C1 segment of cervical spinal cord (tissue), 14 donors: ENCODE results near the gene MAL.

Experiments
- DNase-seq, 14 donors: peaks; one replicate each; lab custom pipeline; 2025; lab: John Stamatoyannopoulos, UW

The MAL gene

GRCh38 chr2:95048825-95049682 lies 23.5 kb downstream of the MAL start:
- no peak for DNase-seq

- DNase-seq: no peak
These were observed 24.1 kb downstream of the MAL start for GRCh38 chr2:95049683-95049955.

GRCh38 chr2:95049961-95050360 lies 24.5 kb downstream of the MAL start:
- DNase-seq: no peak

DNA sequence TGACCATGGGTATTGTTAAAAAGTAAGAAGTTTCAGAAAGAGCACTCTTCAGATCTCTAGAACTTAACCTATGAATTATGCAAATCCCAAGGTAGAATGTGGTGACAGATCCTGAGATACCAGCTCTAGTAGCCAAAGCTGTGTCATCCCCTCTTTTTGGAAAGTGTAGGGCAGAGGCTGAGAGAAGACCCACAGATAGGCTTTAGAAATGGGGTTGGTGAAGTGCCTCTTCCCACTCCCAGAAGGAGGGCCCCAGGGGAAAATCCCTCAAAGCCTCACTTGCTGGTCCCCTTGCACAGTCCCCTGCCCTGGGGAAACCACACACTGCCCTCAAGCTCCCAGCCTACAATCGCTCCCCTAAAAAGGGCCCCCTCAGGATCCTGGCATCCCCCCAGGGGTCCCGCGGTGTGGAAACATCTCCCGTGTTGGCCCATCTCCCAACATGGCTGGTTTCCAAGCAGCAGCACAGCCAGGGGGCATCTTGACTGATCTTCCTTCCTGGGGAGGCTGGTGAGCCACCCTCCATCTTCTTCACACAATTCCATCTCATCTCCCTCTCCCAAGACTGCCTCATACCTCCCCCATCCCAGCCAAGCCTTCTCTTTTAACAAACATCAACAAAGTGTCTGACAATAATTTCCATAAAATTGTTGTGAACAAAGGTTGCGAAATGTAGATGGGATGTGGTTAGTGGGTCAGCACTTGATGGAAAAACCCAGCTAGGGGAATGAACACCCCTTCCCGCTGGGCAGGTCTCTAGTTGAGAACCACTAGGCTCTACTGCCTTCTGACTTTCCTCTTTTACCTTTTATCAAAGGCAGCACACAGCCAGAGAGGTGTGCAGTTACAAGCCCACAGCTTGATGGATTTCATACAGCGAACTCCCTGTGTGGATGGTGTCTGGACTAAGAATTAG lies 25.1 kb downstream of the MAL start:
- no peak for DNase-seq

DNA sequence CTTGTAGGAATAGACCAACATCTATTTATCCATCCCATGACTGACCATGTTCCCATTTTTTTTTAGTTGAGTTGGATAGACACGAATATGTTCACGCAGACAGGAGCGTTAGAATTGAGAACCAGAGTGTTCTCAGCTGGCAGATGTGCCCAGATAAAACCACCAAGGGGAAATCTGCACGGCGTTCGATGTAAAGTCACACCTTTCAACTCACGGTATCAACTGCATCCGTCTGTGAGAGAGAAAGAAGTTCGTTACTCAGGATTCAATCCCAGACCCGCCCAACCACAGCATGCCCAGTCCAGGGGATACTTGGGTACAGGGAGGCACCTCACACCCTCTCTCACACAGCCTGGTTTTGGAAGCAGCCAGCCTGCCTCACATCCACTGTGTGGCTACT lies 26.1 kb downstream of the MAL start:
- DNase-seq: no peak

DNA sequence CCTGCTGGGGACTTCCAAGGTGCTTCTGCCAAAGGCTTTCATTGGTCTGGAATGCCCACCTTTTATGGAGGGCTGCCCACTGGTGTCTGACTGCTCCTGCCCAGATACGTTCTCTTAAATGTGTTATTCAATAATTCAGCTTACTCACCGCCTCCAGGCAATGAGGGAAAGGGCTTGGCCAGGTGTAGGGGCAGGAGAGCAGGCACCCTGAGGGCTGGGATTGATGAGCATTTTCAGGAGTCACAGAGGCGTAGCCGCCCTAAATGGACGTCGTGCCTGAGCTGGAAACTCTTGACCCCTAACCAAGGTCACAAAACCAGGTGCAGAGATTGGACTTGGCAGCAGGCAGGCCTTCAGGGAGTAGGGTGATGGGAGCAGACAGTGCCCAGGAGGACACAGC lies 26.8 kb downstream of the MAL start:
- DNase-seq: no peak

DNA sequence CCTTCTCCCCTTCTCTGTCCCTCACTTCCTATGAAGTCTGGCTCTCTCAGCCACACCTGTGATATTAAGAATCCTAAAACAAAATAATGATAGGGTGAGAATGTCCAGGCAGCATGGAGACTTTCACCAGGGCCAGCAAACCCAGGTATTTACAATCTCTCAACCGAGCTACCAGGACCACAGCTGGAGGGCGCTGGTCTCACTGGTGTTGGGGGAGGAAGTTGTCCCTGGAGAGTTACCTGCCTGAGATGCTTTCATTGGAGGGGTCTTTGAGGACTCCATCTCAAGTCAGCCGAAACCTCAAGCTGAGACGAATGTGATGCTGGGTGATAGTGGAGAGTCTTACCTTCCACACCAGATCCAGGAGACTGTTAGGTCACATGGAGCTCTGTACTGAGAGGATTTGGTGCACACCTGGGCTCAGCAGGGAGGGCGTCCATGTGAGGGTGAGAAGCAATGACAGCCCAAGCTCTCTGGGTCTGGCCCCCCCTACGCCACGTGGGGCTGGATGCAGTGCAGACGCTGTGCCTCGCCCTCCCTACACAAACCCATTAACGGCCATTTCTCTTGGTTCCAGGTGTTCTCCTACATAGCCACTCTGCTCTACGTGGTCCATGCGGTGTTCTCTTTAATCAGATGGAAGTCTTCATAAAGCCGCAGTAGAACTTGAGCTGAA lies 27.4 kb downstream of the MAL start:
- DNase-seq: no peak

DNA sequence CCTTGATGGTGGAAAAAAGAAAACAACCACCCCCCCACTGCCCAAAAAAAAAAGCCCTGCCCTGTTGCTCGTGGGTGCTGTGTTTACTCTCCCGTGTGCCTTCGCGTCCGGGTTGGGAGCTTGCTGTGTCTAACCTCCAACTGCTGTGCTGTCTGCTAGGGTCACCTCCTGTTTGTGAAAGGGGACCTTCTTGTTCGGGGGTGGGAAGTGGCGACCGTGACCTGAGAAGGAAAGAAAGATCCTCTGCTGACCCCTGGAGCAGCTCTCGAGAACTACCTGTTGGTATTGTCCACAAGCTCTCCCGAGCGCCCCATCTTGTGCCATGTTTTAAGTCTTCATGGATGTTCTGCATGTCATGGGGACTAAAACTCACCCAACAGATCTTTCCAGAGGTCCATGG lies 28.0 kb downstream of the MAL start:
- no peak for DNase-seq

DNA sequence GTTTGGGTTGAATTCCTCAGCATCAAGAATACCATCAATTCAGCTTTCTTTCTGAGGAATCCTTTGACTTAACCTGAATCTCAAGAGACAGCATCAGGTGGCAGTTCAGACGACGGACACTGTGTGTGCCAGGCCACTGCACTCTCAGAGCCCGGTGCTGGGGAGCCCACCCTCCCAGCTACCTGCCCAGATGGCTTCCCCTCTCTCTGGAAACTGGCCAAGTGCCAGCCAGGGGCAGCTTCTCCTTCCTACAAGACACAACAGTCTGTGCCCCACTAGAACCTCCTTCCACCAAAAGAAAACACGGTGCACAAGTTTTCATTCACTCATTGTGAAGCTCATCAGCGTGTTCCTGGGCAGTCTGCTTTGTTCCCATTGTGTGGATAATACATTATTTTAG lies 28.5 kb downstream of the MAL start:
- no peak for DNase-seq

DNA sequence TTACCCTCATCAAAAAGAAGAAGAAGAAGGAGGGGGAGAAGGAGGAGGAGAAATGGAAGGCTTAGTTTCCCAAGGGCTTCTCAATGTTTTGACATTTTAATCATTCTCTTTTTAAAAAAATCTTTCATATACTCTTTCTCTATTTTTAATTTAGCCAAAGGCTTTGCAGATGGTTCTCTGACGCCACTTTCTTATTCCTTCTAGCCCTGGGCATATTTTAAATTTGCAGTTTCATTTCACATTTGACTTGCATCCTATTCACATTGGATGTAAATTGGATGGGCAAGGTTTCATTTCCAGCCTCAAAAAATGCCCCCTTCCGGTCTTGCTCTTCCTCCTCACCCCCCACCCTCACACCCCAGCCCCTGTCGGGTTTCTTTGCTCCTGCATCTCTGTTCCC lies 29.8 kb downstream of the MAL start:
- DNase-seq: no peak

DNA sequence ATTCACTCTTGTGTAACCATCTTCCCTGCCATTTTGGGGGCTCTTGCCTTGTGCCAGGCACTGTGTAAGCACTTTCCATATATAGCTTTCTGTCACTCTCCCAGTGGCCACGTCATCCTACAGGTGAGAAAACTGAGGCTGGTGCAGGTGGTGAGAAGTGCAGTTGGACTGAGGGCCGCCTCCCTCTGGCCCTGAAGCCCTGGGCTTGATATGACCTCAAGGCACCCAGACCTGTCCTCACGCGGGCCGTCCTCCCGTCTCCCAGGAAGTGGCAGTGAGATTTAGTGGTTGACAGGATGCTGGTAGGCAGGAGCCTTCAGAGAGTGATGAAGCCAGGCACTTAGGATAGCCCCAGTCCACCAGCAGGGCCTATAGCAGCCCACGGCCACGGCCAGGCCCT lies 30.5 kb downstream of the MAL start:
- no peak for DNase-seq

GRCh38 chr2:95056461-95057459 lies 31.3 kb downstream of the MAL start:
- peak in 8 of 14 donors; percentile 34 to 69 (median 52) for DNase-seq

DNA sequence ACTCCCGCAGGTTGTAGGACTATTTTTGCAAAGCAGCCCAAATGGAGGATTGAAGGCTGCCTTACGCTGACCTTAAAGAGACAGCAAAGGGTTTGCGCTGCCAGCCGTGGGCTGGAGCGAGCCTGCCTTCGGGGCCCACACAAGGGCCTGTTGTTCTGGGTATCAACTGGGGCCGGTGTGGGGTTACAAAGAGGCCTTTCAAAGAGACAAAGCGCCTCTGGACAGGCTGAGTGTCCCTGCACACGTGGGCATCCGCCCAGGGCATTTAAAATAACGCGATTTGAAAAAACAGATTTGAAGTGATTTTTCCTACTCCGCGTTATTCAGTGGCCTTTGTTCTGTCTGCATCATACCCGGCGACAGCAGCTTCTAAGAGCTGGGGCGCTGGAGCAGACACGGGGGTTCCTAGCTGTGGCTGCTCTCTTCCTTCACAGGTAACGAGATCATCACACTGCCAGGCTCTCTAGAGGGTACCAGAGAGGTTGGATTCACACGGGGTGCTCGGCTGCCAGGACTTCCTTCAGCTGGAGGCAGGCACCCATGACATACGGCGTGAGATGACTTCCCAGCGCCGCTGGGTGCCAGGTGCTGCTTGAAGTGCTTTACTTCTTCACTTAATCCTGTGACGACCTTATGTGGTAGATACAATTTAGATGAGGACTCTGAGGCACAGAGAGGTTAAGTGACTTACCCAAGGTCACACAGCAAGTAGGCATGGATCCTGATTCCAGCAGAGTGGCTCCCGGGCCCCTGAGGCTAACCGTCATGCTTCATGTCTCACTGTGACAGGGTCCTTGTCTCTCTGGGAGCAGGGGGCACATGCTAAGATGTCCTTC lies 32.2 kb downstream of the MAL start:
- peak in 11 of 14 donors; percentile 49 to 88 (median 81) for DNase-seq

GRCh38 chr2:95058466-95058988 lies 33.0 kb downstream of the MAL start:
- no peak for DNase-seq

GRCh38 chr2:95058989-95059641 lies 33.6 kb downstream of the MAL start:
- no peak for DNase-seq

- no peak for DNase-seq
These were observed 34.3 kb downstream of the MAL start for GRCh38 chr2:95059656-95060370.

DNA sequence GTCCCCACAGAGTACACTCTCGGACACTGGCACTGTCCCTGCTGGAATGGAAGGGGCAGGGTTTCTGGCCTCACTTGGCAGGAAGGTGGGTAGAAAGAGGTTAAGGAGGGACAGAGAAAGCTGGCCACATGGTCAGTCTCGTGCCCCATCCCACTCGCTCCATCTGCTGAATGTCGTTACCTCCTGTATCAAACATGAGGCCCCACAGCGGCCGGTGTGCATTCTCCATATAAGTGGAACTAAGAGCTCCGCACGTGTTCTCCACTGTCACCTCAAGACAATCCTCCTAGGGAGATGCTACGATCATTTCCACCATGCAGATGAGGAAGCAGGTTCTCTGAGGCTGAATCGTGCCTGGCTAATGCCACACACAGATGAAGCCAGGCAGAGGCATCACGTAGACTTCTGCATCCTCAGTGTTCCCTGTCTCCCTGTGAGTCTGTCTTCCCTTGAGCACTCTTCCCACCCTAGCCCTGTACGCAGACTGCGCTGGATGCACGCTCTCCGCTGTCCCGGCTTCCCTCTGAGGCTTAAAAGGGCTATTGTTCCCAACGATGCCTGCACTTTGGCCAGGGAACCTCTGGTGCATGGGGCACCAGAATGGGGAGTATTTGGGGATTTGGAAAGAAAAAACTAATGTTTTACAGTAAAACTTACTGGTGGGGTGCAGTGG lies 35.1 kb downstream of the MAL start:
- DNase-seq: peak in 6 of 14 donors; percentile 29 to 61 (median 50)

- no peak for DNase-seq
These were observed 35.6 kb downstream of the MAL start for GRCh38 chr2:95061119-95061512.
